Body of pancreas (tissue), 4 donors: ENCODE data around the gene LBH.

Source experiments
- CTCF ChIP-seq, 7 experiments: fragments of 450-650 bp in 4 of 7; fragments of 200-600 bp in 3 of 7; sonication (generic) in 3 of 7; IDR thresholded peaks; one replicate each; pipeline ENCODE4 v1.5.1; 2016 to 2019; ENCODE audit warnings: antibody characterized with exemption in 7 of 7
- POLR2A ChIP-seq, 3 donors: fragments of 450-650 bp; IDR thresholded peaks; one replicate each; pipeline ENCODE4 v1.6.1; 2016; ENCODE audit warnings: antibody characterized with exemption in 3 of 3, mild to moderate bottlenecking in 2 of 3

- TF ChIP-seq CTCF (IDR thresholded peaks at IDR 0.05) (no peak), POLR2A (IDR thresholded peaks at IDR 0.05) (no peak)
These were observed 56.0 kb downstream of the LBH start for GRCh38 chr2:30287190-30287840.
